Pons (tissue), 1 donor: ENCODE measurements around the gene SPEM1.

Experiments
- DNase-seq: peaks from one replicate; pipeline ENCODE4 v3.0.0-alpha.2; 2016; ENCODE audit warnings: low spot score

SPEM1 gene

GRCh38 chr17:7403043-7403726, 16.9 kb upstream of the SPEM1 start:
- no peak for DNase-seq

GRCh38 chr17:7403727-7403976, 16.5 kb upstream of the SPEM1 start:
- no peak for DNase-seq

- DNase-seq = peak; percentile 100
Observed at GRCh38 chr17:7403977-7404736, 16.0 kb upstream of the SPEM1 start, which contains the start of gene TMEM256. TSS of gene TMEM256 (minus strand) at chr17:7404097. CDS start at chr17:7404084, 13 bp downstream.

- DNase-seq = no peak
Observed at GRCh38 chr17:7404737-7405349, 15.3 kb upstream of the SPEM1 start.

GRCh38 chr17:7405350-7406234, 14.5 kb upstream of the SPEM1 start:
- DNase-seq = peak; percentile 57

GRCh38 chr17:7406235-7406825, 13.8 kb upstream of the SPEM1 start:
- DNase-seq = no peak

- DNase-seq = no peak
Observed at GRCh38 chr17:7407082-7407481, 13.0 kb upstream of the SPEM1 start.

GRCh38 chr17:7407485-7408251, 12.5 kb upstream of the SPEM1 start, which contains the start of gene NLGN2:
TSS of gene NLGN2 (plus strand) at chr17:7407845. CDS start at chr17:7408256, 411 bp downstream.
- DNase-seq = no peak

- DNase-seq = no peak
Observed at GRCh38 chr17:7408252-7408727, 11.8 kb upstream of the SPEM1 start.

GRCh38 chr17:7408863-7409262, 11.3 kb upstream of the SPEM1 start:
- no peak for DNase-seq

- no peak for DNase-seq
Observed at GRCh38 chr17:7409716-7410115, 10.4 kb upstream of the SPEM1 start.

- no peak for DNase-seq
Observed at GRCh38 chr17:7410634-7411426, 9.3 kb upstream of the SPEM1 start.

GRCh38 chr17:7411427-7411750, 8.7 kb upstream of the SPEM1 start:
- DNase-seq = no peak

- no peak for DNase-seq
Observed at GRCh38 chr17:7413346-7413985, 6.7 kb upstream of the SPEM1 start.

- DNase-seq = no peak
Observed at GRCh38 chr17:7414837-7415236, 5.3 kb upstream of the SPEM1 start.

- no peak for DNase-seq
Observed at GRCh38 chr17:7415784-7416183, 4.3 kb upstream of the SPEM1 start.

- no peak for DNase-seq
Observed at GRCh38 chr17:7416323-7416722, 3.8 kb upstream of the SPEM1 start.

GRCh38 chr17:7417056-7417655, 3.0 kb upstream of the SPEM1 start:
- DNase-seq = no peak

GRCh38 chr17:7418472-7419152, 1.5 kb upstream of the SPEM1 start:
- DNase-seq = no peak
